Naive B cell (primary cell): ENCODE measurements around the gene CYGB. TPM values are rescaled to one million over a fixed set of nuclear protein-coding genes. Genes with fewer than 3 reads are reported as not detected.

Experiments used
- polyA plus RNA-seq, 6 donors: library from polyadenylated mRNA; unstranded; fragments of 300-500 nt; fragmentation: Illumina TruSeq; gene quantifications; one replicate each; pipeline ENCODE4 v1.2.3, GENCODE V29; 2021; ENCODE audit warnings: low read depth in 6 of 6

CYGB gene
- polyA plus RNA-seq, 6 donors from 2014 or later = 0.21 to 2.4 (median 0.79) TPM

Other genes starting within 250 kb of the CYGB start
- gene QRICH2, start 229.4 kb downstream of the CYGB start, polyA plus RNA-seq = under 1 TPM in 2 of 6 donors, not detected in 4; 0.20 to 0.38 TPM
- gene PRPSAP1, start 183.8 kb downstream of the CYGB start, polyA plus RNA-seq = 10 to 100 TPM; 46.0 to 81.3 (median 54.4) TPM
- 1 to 10 TPM in 1 of 6 donors, under 1 TPM in 1, not detected in 4; 0.22 to 1.7 TPM for gene SPHK1, start 153.1 kb downstream of the CYGB start, polyA plus RNA-seq
- 10 to 100 TPM; 11.0 to 26.0 (median 16.4) TPM for gene UBE2O, start 84.6 kb downstream of the CYGB start, polyA plus RNA-seq
- 1 to 10 TPM in 1 of 6 donors, under 1 TPM in 2, not detected in 3; 0.24 to 1.2 (median 0.43) TPM for gene AANAT, start 70.1 kb downstream of the CYGB start, polyA plus RNA-seq
- 100 to 1,000 TPM in 1 of 6 donors, 10 to 100 TPM in 5; 44.0 to 148 (median 51.7) TPM for gene RHBDF2, start 36.3 kb downstream of the CYGB start, polyA plus RNA-seq
- gene PRCD, start 2.3 kb upstream of the CYGB start, polyA plus RNA-seq = 10 to 100 TPM; 21.6 to 54.4 (median 34.3) TPM
- 1 to 10 TPM in 1 of 6 donors, under 1 TPM in 4, not detected in 1; 0.22 to 1.0 (median 0.48) TPM for gene ST6GALNAC2, start 48.2 kb upstream of the CYGB start, polyA plus RNA-seq
- gene ST6GALNAC1, start 106.0 kb upstream of the CYGB start, polyA plus RNA-seq = not detected
- gene MXRA7, start 173.3 kb upstream of the CYGB start, polyA plus RNA-seq = 1 to 10 TPM; 1.8 to 7.7 (median 3.5) TPM
- 10 to 100 TPM; 17.4 to 38.2 (median 20.0) TPM for gene JMJD6, start 188.9 kb upstream of the CYGB start, polyA plus RNA-seq
- gene METTL23, start 189.1 kb upstream of the CYGB start, polyA plus RNA-seq = 100 to 1,000 TPM; 119 to 177 (median 143) TPM
- 100 to 1,000 TPM in 4 of 6 donors, 10 to 100 TPM in 2; 70.5 to 144 (median 112) TPM for gene SRSF2, start 199.6 kb upstream of the CYGB start, polyA plus RNA-seq
- gene MFSD11, start 200.4 kb upstream of the CYGB start, polyA plus RNA-seq = 10 to 100 TPM; 18.3 to 39.2 (median 23.2) TPM